Measurements from ENCODE around the gene FOXJ3.

- TF ChIP-seq, protein P1, sequence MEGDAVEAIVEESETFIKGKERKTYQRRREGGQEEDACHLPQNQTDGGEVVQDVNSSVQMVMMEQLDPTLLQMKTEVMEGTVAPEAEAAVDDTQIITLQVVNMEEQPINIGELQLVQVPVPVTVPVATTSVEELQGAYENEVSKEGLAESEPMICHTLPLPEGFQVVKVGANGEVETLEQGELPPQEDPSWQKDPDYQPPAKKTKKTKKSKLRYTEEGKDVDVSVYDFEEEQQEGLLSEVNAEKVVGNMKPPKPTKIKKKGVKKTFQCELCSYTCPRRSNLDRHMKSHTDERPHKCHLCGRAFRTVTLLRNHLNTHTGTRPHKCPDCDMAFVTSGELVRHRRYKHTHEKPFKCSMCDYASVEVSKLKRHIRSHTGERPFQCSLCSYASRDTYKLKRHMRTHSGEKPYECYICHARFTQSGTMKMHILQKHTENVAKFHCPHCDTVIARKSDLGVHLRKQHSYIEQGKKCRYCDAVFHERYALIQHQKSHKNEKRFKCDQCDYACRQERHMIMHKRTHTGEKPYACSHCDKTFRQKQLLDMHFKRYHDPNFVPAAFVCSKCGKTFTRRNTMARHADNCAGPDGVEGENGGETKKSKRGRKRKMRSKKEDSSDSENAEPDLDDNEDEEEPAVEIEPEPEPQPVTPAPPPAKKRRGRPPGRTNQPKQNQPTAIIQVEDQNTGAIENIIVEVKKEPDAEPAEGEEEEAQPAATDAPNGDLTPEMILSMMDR (IDR thresholded peaks at IDR 0.05 in 2 of 3, conservative IDR thresholded peaks at IDR 0.05 in 1 of 3; ENCODE audit: borderline replicate concordance in 1 of 3, insufficient read depth in 1 of 3, low read depth in 2 of 3, low read length in 2 of 3): no peak
- TF ChIP-seq, protein P2, sequence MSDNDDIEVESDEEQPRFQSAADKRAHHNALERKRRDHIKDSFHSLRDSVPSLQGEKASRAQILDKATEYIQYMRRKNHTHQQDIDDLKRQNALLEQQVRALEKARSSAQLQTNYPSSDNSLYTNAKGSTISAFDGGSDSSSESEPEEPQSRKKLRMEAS (IDR thresholded peaks at IDR 0.05): no peak
- TF ChIP-seq SRF (IDR thresholded peaks at IDR 0.05; ENCODE audit: low read depth): no peak
- TF ChIP-seq POLR2AphosphoS5 (IDR thresholded peaks at IDR 0.05; ENCODE audit: low read depth, low read length): no peak
- no peak for TF ChIP-seq FOSL1 (IDR thresholded peaks at IDR 0.05; ENCODE audit: low read depth)
Observed at GRCh38 chr1:42172381-42173133, 162.5 kb downstream of the FOXJ3 start.
